Measurements from ENCODE around the gene CCDC201. TPM values are rescaled to one million over a fixed set of nuclear protein-coding genes. Genes with fewer than 3 reads are reported as not detected.
"Not testable (repeated sequence)": the region's sequence is repeated elsewhere in the genome, so short reads cannot be mapped to it uniquely, and the experiment has no call there.

Gene CCDC201
- total RNA-seq, 1 experiment from 2014 or later: not detected

GRCh38 chr7:45852984-45853383, 19.9 kb downstream of the CCDC201 start:
- not testable (repeated sequence) for H3K4me1 ChIP-seq (ENCODE audit: insufficient read depth, low read length); H3K27me3 Mint-ChIP-seq (ENCODE audit: low read depth)

DNA sequence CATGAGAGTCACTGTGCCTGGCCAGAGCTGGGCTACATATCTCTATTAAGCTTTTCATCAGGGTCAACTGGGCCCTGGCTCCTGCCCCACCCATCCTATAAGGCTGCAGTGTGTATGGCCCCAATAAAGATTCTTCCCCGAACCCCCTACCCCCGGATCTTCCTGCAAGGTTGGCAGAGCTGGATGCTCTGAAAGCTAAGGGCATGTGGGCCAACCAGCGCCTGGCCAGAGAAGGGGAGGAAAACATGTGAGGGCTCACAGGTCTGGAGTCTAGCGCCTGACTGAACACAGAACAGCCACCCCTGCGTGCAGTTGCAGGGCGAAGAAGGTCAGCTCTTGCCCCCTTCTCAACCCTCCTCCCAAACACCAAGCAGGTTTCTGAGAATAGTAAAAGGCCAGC, 24.1 kb downstream of the CCDC201 start:
- not testable (repeated sequence) for DNase-seq; H2AK5ac ChIP-seq (ENCODE audit: insufficient read length, low read length); H3K27ac ChIP-seq (ENCODE audit: insufficient read length, low read depth, low read length); H3K4me3 Mint-ChIP-seq; H3K23me2 ChIP-seq (ENCODE audit: insufficient read length, low read depth, low read length, poor library complexity, severe bottlenecking); H3K79me1 ChIP-seq (ENCODE audit: insufficient read depth, low read depth, low read length, poor library complexity, severe bottlenecking); H3K36me3 Mint-ChIP-seq (ENCODE audit: insufficient read depth in 1 of 3, low read depth in 3 of 3); H3K9me3 Mint-ChIP-seq; H4K5ac ChIP-seq (ENCODE audit: insufficient read length, low read depth, low read length); H3T11ph ChIP-seq (ENCODE audit: low read length); H3K18ac ChIP-seq (ENCODE audit: insufficient read length, low read depth, low read length); H3K9me3 ChIP-seq (ENCODE audit: control insufficient read depth, low read depth, low read length); H3K79me2 ChIP-seq (ENCODE audit: insufficient read depth, low read length); H3K27me3 Mint-ChIP-seq (ENCODE audit: low read depth); H3K56ac ChIP-seq (ENCODE audit: insufficient read length, low read depth, low read length); H3K4ac ChIP-seq (ENCODE audit: low read depth, low read length); H3K4me2 ChIP-seq (ENCODE audit: insufficient read depth, insufficient read length, low read length); H3K27ac Mint-ChIP-seq; H3K14ac ChIP-seq (ENCODE audit: insufficient read depth, low read length); H2BK15ac ChIP-seq (ENCODE audit: low read depth, low read length); H3K27me3 ChIP-seq (ENCODE audit: insufficient read depth, low read length); H2BK120ac ChIP-seq (ENCODE audit: low read depth, low read length, poor library complexity, severe bottlenecking); H2BK12ac ChIP-seq (ENCODE audit: insufficient read length, low read depth, low read length); H3K4me1 ChIP-seq (ENCODE audit: insufficient read depth, low read length); H4K8ac ChIP-seq (replicated peaks; ENCODE audit: insufficient read length, low read depth, low read length); H3K9ac ChIP-seq (ENCODE audit: extremely low read depth, insufficient read length, low read length); H4K20me1 ChIP-seq (ENCODE audit: control insufficient read depth, insufficient read depth, insufficient read length); H2AFZ ChIP-seq (ENCODE audit: low read length); H4K91ac ChIP-seq (ENCODE audit: insufficient read length, low read depth, low read length); H3K23ac ChIP-seq (ENCODE audit: insufficient read length, low read depth, low read length); H3K4me1 Mint-ChIP-seq; H2BK5ac ChIP-seq (ENCODE audit: insufficient read length, low read length); H2BK20ac ChIP-seq (ENCODE audit: low read depth, low read length, poor library complexity, severe bottlenecking)
- WGBS (ENCODE audit: extremely low coverage, insufficient read length, low lambda C conversion rate): no CpG with 5 or more reads among the region's 6 CpGs

More at GRCh38 chr7:45852984-45853383, 19.9 kb downstream of the CCDC201 start:
- not testable (repeated sequence) for H4K20me1 ChIP-seq (ENCODE audit: control insufficient read depth, insufficient read depth, insufficient read length); H3K56ac ChIP-seq (ENCODE audit: insufficient read length, low read depth, low read length); H3T11ph ChIP-seq (ENCODE audit: low read length); H3K27me3 ChIP-seq (ENCODE audit: insufficient read depth, low read length); H3K9me3 ChIP-seq (ENCODE audit: control insufficient read depth, low read depth, low read length); H2BK120ac ChIP-seq (ENCODE audit: low read depth, low read length, poor library complexity, severe bottlenecking); H3K36me3 Mint-ChIP-seq (ENCODE audit: insufficient read depth in 1 of 3, low read depth in 3 of 3); H3K14ac ChIP-seq (ENCODE audit: insufficient read depth, low read length); H2BK12ac ChIP-seq (ENCODE audit: insufficient read length, low read depth, low read length); H3K4me3 Mint-ChIP-seq; H4K91ac ChIP-seq (ENCODE audit: insufficient read length, low read depth, low read length); H3K4me1 Mint-ChIP-seq; H2BK20ac ChIP-seq (ENCODE audit: low read depth, low read length, poor library complexity, severe bottlenecking); H4K8ac ChIP-seq (replicated peaks; ENCODE audit: insufficient read length, low read depth, low read length); H3K9me3 Mint-ChIP-seq; H3K4me2 ChIP-seq (ENCODE audit: insufficient read depth, insufficient read length, low read length); H3K23ac ChIP-seq (ENCODE audit: insufficient read length, low read depth, low read length); H3K27ac Mint-ChIP-seq; H2BK5ac ChIP-seq (ENCODE audit: insufficient read length, low read length); H3K79me1 ChIP-seq (ENCODE audit: insufficient read depth, low read depth, low read length, poor library complexity, severe bottlenecking); H3K79me2 ChIP-seq (ENCODE audit: insufficient read depth, low read length); H4K5ac ChIP-seq (ENCODE audit: insufficient read length, low read depth, low read length); DNase-seq; H2AK5ac ChIP-seq (ENCODE audit: insufficient read length, low read length); H2AFZ ChIP-seq (ENCODE audit: low read length); H3K27ac ChIP-seq (ENCODE audit: insufficient read length, low read depth, low read length); H3K4ac ChIP-seq (ENCODE audit: low read depth, low read length); H3K9ac ChIP-seq (ENCODE audit: extremely low read depth, insufficient read length, low read length); H2BK15ac ChIP-seq (ENCODE audit: low read depth, low read length); H3K23me2 ChIP-seq (ENCODE audit: insufficient read length, low read depth, low read length, poor library complexity, severe bottlenecking); H3K18ac ChIP-seq (ENCODE audit: insufficient read length, low read depth, low read length)
- WGBS (ENCODE audit: extremely low coverage, insufficient read length, low lambda C conversion rate): no CpG with 5 or more reads among the region's 10 CpGs

Data from H9 (cell line).